Stimulated activated naive CD4-positive, alpha-beta T cell (primary cell): ENCODE results near the gene GOLGA8Q.
"Not testable (repeated sequence)": the region's sequence is repeated elsewhere in the genome, so short reads cannot be mapped to it uniquely, and the experiment has no call there.

Experiments used
- DNase-seq, 6 experiments: peaks; one replicate each; lab custom pipeline; 2025; lab: John Stamatoyannopoulos, UW

GOLGA8Q gene

GRCh38 chr15:30551750-30552149 is at the start of gene GOLGA8Q:
Gene GOLGA8Q (plus strand): TSS chr15:30552050. CDS start chr15:30552078, 28 bp downstream.
- not testable (repeated sequence) for DNase-seq

GRCh38 chr15:30502904-30503781 is 48.7 kb upstream of the GOLGA8Q start:
- not testable (repeated sequence) for DNase-seq

GRCh38 chr15:30504162-30504843 is 47.5 kb upstream of the GOLGA8Q start:
- not testable (repeated sequence) for DNase-seq

GRCh38 chr15:30514545-30514944 is 37.3 kb upstream of the GOLGA8Q start:
- not testable (repeated sequence) for DNase-seq

- not testable (repeated sequence) for DNase-seq
Observed at GRCh38 chr15:30523453-30524243, 28.2 kb upstream of the GOLGA8Q start.

GRCh38 chr15:30525912-30526311 is 25.9 kb upstream of the GOLGA8Q start:
- not testable (repeated sequence) for DNase-seq

GRCh38 chr15:30529049-30529448 is 22.8 kb upstream of the GOLGA8Q start:
- DNase-seq = not testable (repeated sequence)

GRCh38 chr15:30566949-30567348 is 15.1 kb downstream of the GOLGA8Q start:
- DNase-seq = not testable (repeated sequence)

GRCh38 chr15:30573012-30573491 is 21.2 kb downstream of the GOLGA8Q start:
- not testable (repeated sequence) for DNase-seq

GRCh38 chr15:30579394-30579970 is 27.6 kb downstream of the GOLGA8Q start:
- not testable (repeated sequence) for DNase-seq

- DNase-seq = not testable (repeated sequence)
Observed at GRCh38 chr15:30580716-30581115, 28.9 kb downstream of the GOLGA8Q start.

GRCh38 chr15:30598953-30599352 is 47.1 kb downstream of the GOLGA8Q start:
- DNase-seq = not testable (repeated sequence)

- not testable (repeated sequence) for DNase-seq
Observed at GRCh38 chr15:30603796-30604195, 51.9 kb downstream of the GOLGA8Q start, which contains the start of gene GOLGA8H. Gene GOLGA8H (plus strand): TSS chr15:30604028. CDS start chr15:30604126, 98 bp downstream.
